GM12878 (cell line): ENCODE measurements around the gene ITIH6. TPM values are rescaled to one million over a fixed set of nuclear protein-coding genes. Genes with fewer than 3 reads are reported as not detected.

Source experiments
- ATAC-seq: fragments of 200-7000 bp; cut with Tn5 transposase; 3 replicates; pipeline ENCODE4 v1.9.1; 2020; ENCODE audit warnings: mild to moderate bottlenecking, moderate library complexity
- BruUV-seq: library from RNA; stranded (reverse); fragments of 400-500 nt; replicated peaks from 2 replicates; lab custom pipeline; 2021; lab: Mats Ljungman, UMichigan
- CTCF ChIA-PET: fragments of 300-600 bp; sonication (Branson Sonifier 250); formaldehyde crosslinking; extraction: SDS; loops from one replicate; lab custom pipeline; 2021; ENCODE audit warnings: inconsistent platforms; lab: Yijun Ruan, JAX
- POLR2A ChIA-PET: fragments of 350-600 bp; formaldehyde crosslinking; extraction: SDS; loops from one replicate; lab custom pipeline; 2021; ENCODE audit warnings: inconsistent platforms; lab: Charles Lee
- RAD21 ChIA-PET: fragments of 300-600 bp; sonication (Branson Sonifier 250); formaldehyde crosslinking; loops from one replicate; lab custom pipeline; 2023; ENCODE audit warnings: antibody characterized with exemption; ENCODE audit not compliant: unreplicated experiment; lab: Charles Lee
- SMC1A ChIA-PET: fragments of 300-600 bp; sonication (Branson Sonifier 250); formaldehyde crosslinking; loops from one replicate; lab custom pipeline; 2023; ENCODE audit not compliant: unreplicated experiment, uncharacterized antibody; lab: Charles Lee
- DNase-seq: peaks from one replicate; pipeline ENCODE4 v3.0.0-alpha.2; 2011; ENCODE audit warnings: low read depth, low spot score
- FAIRE-seq: peaks from 3 replicates; lab custom pipeline; 2011; peaks lifted over from hg19 to GRCh38; lab: Jason Lieb, UNC
- H2AFZ ChIP-seq: 2 replicates; pipeline ENCODE4 v1.6.0; 2011; ENCODE audit warnings: low read depth, low read length, control low read depth; ENCODE audit not compliant: control insufficient read depth
- H3K27ac ChIP-seq: 2 replicates; pipeline ENCODE4 v1.5.1; 2011; ENCODE audit warnings: control low read depth; ENCODE audit not compliant: control insufficient read depth, insufficient read depth
- H3K27me3 ChIP-seq, 2 experiments: replicated peaks in 1 of 2; 2 replicates each; pipeline versions ENCODE4 v1.6.0 to v1.6.1; 2011; ENCODE audit warnings: low read length in 1 of 2; ENCODE audit not compliant: control insufficient read depth in 2 of 2, insufficient read depth in 2 of 2
- H3K36me3 ChIP-seq, 2 experiments: 2 replicates each; pipeline ENCODE4 v1.5.1; 2011; ENCODE audit warnings: low read length in 1 of 2; ENCODE audit not compliant: control insufficient read depth in 2 of 2, insufficient read depth in 2 of 2
- H3K4me1 ChIP-seq: 2 replicates; pipeline ENCODE4 v1.6.1; 2011; ENCODE audit warnings: mild to moderate bottlenecking, low read length, moderate library complexity, mixed read lengths; ENCODE audit not compliant: control insufficient read depth, insufficient read depth
- H3K4me2 ChIP-seq: 2 replicates; pipeline ENCODE4 v1.6.0; 2011; ENCODE audit warnings: control low read depth; ENCODE audit not compliant: control insufficient read depth, insufficient read depth
- H3K4me3 ChIP-seq: fragments of 200-600 bp; sonication (generic); 2 replicates; pipeline ENCODE4 v1.5.1; 2016
- H3K79me2 ChIP-seq: 2 replicates; pipeline ENCODE4 v1.6.0; 2011; ENCODE audit warnings: low read length; ENCODE audit not compliant: control insufficient read depth, insufficient read depth
- H3K9ac ChIP-seq: 2 replicates; pipeline ENCODE4 v1.8.0; 2011; ENCODE audit warnings: low read length, control low read depth, mixed read lengths; ENCODE audit not compliant: control insufficient read depth, insufficient read depth
- H3K9me3 ChIP-seq: replicated peaks from 3 replicates; pipeline ENCODE4 v1.5.1; 2011; ENCODE audit warnings: mild to moderate bottlenecking, low read length; ENCODE audit not compliant: control insufficient read depth, insufficient read depth
- H4K20me1 ChIP-seq: 2 replicates; pipeline ENCODE4 v1.6.0; 2011; ENCODE audit not compliant: control insufficient read depth, insufficient read depth
- CTCF ChIP-seq, 3 experiments: IDR thresholded peaks in 2 of 3; conservative IDR thresholded peaks in 1 of 3; 2 replicates each; pipeline ENCODE4 v1.5.1; 2011; ENCODE audit warnings: low read depth in 3 of 3, low read length in 3 of 3, mild to moderate bottlenecking in 3 of 3, control low read depth in 2 of 3, moderate library complexity in 2 of 3, inconsistent platforms in 1 of 3, mixed read lengths in 1 of 3; ENCODE audit not compliant: control insufficient read depth in 2 of 3, insufficient read depth in 1 of 3; ENCODE audit errors: extremely low read depth in 1 of 3
- RAD21 ChIP-seq: IDR thresholded peaks from 2 replicates; pipeline ENCODE4 v1.6.1; 2011; ENCODE audit warnings: mild to moderate bottlenecking, low read depth, low read length, moderate library complexity; ENCODE audit not compliant: insufficient read depth
- SMC3 ChIP-seq: IDR thresholded peaks from 2 replicates; pipeline ENCODE4 v1.6.1; 2011; ENCODE audit warnings: low read length, improper control_type of control experiment, borderline replicate concordance
- SREBF2 ChIP-seq: IDR thresholded peaks from 2 replicates; pipeline ENCODE4 v1.6.1; 2012; ENCODE audit warnings: mild to moderate bottlenecking, low read length
- WGBS: methylation state at CpG from one replicate; pipeline ENCODE4 v1.1.6; 2016; ENCODE audit warnings: low lambda C conversion rate; ENCODE audit not compliant: insufficient replicate concordance, insufficient coverage; ENCODE audit errors: missing lambda C conversion rate; 5-methylcytosine and 5-hydroxymethylcytosine counted together
- in situ Hi-C: fragments of 300-500 bp; cut with MboI; formaldehyde crosslinking; loops from 9 replicates; pipeline ENCODE4 v1.14.3; 2018; ENCODE audit warnings: mixed read lengths
- intact Hi-C: fragments of 100-400 bp; cut with micrococcal nuclease; formaldehyde crosslinking; loops from one replicate; pipeline ENCODE4 v1.14.2; 2022; ENCODE audit not compliant: unreplicated experiment
- polyA plus RNA-seq, 11 experiments: library from polyadenylated mRNA; depleted of rRNA in 4 of 11; unstranded in 6 of 11; stranded (reverse) in 5 of 11; fragments of >200 nt; fragmentation: Nextera tagmentation in 4 of 11; fragmentation: Illumina TruSeq in 1 of 11; extraction: Ambion mirVana in 4 of 11; extraction: Trizol in 1 of 11; gene quantifications; 1 replicate in 1 of 11; 2 replicates in 10 of 11; pipeline versions ENCODE4 v1.2.1 to v1.2.3, GENCODE V29; 2011 to 2016; ENCODE audit warnings: inconsistent platforms in 2 of 11, missing spikeins in 2 of 11, low read depth in 1 of 11
- total RNA-seq, 4 experiments: library from RNA; depleted of rRNA in 3 of 4; stranded (reverse); fragments of >200 nt in 3 of 4; fragmentation: Illumina TruSeq in 1 of 4; extraction: Trizol in 1 of 4; gene quantifications; 2 replicates each; pipeline versions ENCODE4 v1.2.1 to v1.2.3, GENCODE V29; 2013 to 2021

ITIH6 gene
- total and polyA plus RNA-seq, 10 of the 15 experiments (the other 5 are each of a cell fraction or from before 2014, with no cell fraction given), result not detected

- no peak overlapping the region for H3K4me3 ChIP-seq
- no peak for DNase-seq
- H3K36me3 ChIP-seq, result no peaks in the 10 kb centered on the region
- no peaks in the 10 kb centered on the region for H3K4me1 ChIP-seq
- no peaks in the 10 kb centered on the region for H3K9me3 ChIP-seq
- FAIRE-seq, result no peak
- intact Hi-C loops (loop anchor here (1.0 kb wide), 1 partner anchor 146 kb away; no protein-coding TSS in a partner anchor), in situ Hi-C loops (no loop called here)
- WGBS, result 7% methylated on average over 4 of the region's 4 CpGs
- BruUV-seq, result no TSS peak
- H3K79me2 ChIP-seq, result no peaks in the 10 kb centered on the region
- ChIA-PET SMC1A (interaction anchor here (0.8 kb wide), 1 partner anchor 362 kb away, joined by 3 read pairs; no protein-coding TSS in a partner anchor), POLR2A (no interaction called here), CTCF (interaction anchor here (1.1 to 2.3 kb wide), 4 partner anchors 11 to 362 kb away, joined by 3 to 18 read pairs (median 4); no protein-coding TSS in a partner anchor), RAD21 (no interaction called here)
- H3K9ac ChIP-seq, result no peak overlapping the region
- H2AFZ ChIP-seq, result no peak overlapping the region
- ATAC-seq, result peak; percentile 82
- no peaks in the 10 kb centered on the region for H4K20me1 ChIP-seq
- TF ChIP-seq CTCF (IDR thresholded peaks at IDR 0.05 in 2 of 3, conservative IDR thresholded peaks at IDR 0.05 in 1 of 3; ENCODE audit: control insufficient read depth in 2 of 3, extremely low read depth in 1 of 3, insufficient read depth in 1 of 3, low read depth in 3 of 3, low read length in 3 of 3) (peak in 2 of 3 experiments; percentile 11 to 26; a peak in 3 of 6 replicates), SMC3 (peak; percentile 7; the same call in 1 of the 2 replicates), RAD21 (0 out of 2 replicates have a peak, but pooled peaks have one; percentile 17), SREBF2 (no peak)
- H3K4me2 ChIP-seq, result no peak overlapping the region
- H3K27me3 ChIP-seq, result no peaks in the 10 kb centered on the region; a peak in 1 of 4 replicates
- H3K27ac ChIP-seq, result no peak overlapping the region
Observed at GRCh38 chrX:54785901-54786300, 12.2 kb downstream of the ITIH6 start.
